Measurements from ENCODE around the gene CFI.

DNA sequence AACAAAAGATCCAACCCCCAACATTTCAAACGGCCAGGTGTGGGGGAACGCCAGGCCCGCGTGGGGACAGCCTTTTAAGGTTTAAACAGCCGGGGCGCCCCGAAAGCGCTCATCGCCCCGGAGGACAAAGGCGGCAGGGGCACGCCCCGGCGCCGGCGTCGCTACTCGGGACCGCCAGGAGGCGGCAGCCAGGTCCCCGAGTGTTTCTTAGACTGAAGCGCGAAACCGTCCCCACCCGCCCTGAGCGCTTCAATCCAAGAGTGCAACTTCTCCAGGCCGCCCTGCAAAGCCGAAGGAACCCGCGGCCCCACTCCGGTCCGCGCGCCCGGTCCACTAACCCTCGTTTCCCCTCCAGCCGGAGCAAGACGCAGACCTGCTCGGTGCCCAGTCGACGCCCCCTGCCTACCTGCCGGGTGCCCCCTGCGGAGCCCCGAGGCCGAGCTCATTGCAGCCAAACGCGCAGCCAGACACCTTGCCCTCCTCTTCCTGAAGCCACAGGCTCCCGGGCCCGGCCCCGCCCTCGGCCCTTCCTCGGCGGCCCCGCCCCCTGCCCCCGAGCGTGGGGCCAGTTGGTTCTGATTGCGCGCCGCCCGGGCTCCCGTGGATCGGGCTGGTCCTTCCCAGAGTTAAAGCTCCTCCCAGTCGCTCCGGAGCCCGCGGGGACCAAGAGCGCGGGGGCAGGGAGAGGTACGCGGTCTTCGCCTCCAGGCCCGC lies 98.7 kb downstream of the CFI start, which contains the start of gene CASP6:
- TF ChIP-seq, protein P1, sequence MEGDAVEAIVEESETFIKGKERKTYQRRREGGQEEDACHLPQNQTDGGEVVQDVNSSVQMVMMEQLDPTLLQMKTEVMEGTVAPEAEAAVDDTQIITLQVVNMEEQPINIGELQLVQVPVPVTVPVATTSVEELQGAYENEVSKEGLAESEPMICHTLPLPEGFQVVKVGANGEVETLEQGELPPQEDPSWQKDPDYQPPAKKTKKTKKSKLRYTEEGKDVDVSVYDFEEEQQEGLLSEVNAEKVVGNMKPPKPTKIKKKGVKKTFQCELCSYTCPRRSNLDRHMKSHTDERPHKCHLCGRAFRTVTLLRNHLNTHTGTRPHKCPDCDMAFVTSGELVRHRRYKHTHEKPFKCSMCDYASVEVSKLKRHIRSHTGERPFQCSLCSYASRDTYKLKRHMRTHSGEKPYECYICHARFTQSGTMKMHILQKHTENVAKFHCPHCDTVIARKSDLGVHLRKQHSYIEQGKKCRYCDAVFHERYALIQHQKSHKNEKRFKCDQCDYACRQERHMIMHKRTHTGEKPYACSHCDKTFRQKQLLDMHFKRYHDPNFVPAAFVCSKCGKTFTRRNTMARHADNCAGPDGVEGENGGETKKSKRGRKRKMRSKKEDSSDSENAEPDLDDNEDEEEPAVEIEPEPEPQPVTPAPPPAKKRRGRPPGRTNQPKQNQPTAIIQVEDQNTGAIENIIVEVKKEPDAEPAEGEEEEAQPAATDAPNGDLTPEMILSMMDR (conservative IDR thresholded peaks at IDR 0.05; ENCODE audit: low read length) = peak; percentile 75
- no peak for TF ChIP-seq EZH2phosphoT487 (IDR thresholded peaks at IDR 0.05; ENCODE audit: borderline replicate concordance, low read depth, low read length)
